NCI-H524 treated with DMSO at 0.1 percent for 48 hours (cell line): Measurements from ENCODE around the gene ADGRB3.
A peak's percentile ranks its signal among the peaks of the same experiment; 100 is the strongest.

Experiments
- DNase-seq: peaks from one replicate; lab custom pipeline; 2025; lab: John Stamatoyannopoulos, UW

ADGRB3 gene

DNA sequence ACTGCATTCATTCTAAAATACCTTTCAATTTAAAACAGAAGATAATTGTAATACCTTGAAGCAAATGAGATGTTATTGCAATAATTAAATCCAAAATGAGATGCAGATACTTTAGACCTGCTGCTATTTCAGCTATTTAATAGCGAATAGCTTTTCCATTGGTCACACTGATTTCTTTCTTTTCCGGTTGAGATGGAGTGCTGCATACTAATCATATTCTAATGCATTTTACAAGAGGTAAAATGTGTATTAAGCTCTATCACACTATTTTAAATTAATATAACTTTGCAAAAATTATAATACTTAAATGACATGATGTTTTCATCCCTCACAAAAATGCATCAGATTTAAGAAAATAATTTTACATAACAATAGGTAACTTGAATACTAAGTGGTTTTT is 74.0 kb downstream of the ADGRB3 start:
- DNase-seq, result no peak

DNA sequence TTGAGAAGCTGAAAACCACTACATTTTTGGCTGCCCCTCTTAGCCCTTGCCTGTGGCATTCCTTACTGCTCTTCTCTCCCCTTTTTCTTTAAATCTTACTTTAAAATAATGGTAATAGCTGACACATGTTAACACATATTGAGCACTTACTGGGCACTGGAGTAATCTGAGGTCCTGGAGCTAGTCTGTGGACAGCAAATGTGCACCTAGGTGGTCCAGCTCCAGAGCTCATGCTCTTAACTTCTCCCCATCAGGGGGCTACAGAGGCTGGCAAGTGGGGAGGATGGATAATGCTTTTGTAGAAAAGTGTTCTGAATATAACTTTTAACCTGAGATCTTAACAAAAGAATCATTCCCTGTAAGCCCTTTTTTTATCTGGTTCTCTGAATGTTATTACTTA is 74.8 kb downstream of the ADGRB3 start:
- no peak for DNase-seq

DNA sequence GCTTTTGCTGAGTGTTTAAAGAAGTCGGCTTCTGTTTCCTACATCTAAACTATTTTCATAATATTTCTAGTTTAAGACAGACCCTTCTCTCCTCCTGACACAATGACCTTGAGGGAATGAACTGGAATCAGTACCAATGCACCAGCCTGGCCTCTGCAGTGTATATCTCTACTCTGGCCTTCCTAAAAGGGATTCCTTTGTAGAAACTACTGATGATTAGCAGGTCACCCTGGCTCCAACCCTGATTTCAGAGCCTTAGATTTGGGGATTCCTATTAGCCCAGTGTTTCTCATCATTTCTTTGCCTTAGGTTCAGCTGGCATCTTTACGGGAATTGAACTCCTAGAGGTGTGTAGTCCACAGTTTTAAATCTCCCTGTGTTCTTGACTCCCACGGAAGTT is 75.4 kb downstream of the ADGRB3 start:
- no peak for DNase-seq

DNA sequence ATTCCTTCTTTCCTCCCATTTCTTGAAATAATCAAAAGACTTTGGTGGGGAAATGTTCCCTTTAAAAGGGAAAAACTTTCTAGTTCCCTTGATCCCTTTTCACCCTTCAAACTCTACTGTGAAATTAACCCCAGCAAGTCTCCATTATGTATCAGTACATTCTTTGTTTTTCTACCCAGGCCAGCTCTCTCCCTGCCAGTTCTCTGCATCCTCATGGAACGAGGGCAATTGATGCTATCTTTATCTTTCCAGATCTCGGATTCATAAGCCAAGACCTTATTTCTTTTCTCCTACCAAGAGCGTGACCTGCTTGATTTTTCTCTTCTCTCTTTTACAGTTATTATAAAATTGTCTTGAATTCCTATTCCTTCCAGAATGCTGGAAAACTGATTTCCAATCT is 75.8 kb downstream of the ADGRB3 start:
- no peak for DNase-seq

DNA sequence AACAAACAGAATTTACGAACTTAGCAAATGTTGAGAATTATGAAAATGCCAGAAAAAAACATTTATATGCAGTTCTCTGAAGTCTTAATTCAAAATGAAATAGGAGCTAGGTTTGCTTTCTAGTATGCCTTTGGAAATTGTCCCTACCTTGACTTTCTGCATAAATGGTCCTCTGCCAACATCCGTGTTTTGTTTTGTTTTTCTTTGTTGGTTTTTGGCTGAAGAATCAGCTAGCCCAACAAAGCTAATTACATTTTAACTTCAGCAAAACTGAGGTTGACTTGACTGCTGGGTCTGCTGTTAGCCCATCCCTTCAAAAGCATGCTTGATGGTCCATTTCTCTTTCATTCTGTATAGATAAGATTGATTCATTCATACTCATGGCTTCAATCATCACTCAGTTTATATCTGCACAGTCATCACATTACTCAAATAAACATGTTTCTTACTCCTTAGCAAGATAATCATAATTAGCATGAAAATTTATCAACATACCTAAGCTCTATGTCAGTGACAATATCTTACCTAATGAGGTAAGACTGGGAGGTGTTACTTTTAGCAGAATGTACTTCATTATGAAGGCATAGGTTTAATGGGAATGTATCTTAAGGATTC is 76.4 kb downstream of the ADGRB3 start:
- no peak for DNase-seq

DNA sequence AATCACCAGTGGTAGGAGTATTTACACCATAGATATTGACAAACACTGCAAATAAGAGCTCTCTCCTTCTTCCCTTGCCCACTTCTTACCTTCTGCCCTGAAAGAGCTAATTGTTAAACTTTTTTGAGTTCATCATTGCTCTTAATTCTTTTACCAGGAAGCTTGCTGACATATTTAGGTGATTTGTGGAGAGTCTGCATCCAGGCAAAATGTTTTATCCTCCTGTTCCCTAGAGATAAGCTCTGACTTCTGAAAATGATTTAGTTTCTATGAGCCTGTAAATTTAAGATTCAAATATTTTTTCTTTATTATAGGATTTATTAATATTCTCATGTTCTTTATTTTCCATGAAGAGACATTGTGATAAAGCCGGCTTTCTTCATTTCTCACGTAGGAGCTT is 81.5 kb downstream of the ADGRB3 start:
- DNase-seq, result no peak

DNA sequence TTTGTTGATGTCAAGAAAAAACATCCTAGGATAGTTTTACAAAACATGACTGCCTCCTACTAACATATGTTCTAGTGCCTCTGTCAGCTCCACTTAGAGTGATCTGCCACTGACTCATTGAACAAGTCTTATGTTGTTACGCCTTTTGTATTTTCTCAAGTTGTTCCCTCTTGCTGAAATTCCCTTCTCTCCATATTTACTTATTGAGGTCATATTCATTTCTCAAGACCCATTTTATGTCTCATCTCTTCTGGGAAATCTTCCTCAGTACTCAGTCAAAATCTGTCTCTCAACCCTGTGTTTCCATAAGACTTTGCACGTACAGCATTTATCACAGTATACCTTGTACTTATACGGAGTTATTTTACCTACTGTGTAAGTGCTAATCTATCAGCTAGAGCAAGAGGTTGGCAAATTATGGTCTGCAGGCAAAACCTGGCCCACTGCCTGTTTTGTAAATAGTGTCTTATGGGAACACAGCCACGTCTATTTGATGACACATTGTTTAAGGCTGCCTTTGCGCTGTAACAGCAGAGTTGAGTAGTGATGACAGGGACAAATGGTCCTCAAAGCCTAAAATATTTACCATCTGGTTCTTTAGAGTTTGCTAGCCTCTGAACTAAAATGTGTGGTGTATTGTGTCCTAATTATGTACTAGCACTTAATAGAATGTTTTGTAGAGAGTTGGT is 83.4 kb downstream of the ADGRB3 start:
- DNase-seq, result no peak

DNA sequence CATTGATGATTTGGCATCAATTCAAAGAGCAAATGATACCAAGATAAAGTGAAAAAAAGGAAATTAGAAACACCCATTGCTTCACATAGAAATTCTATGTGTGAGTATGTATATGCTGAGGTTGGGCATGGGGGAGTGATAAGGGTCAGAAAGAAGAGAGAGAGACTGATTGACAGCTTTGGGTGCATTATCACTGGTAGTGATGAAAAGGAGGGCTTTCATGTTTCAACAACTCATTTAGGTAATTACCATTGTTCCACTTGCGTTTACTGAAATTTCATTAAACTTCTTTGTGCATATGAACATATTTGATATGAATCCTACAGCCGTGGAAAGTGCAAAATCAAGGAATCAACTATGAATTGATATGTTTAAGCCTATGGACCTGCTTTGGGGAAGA is 84.7 kb downstream of the ADGRB3 start:
- DNase-seq, result no peak

DNA sequence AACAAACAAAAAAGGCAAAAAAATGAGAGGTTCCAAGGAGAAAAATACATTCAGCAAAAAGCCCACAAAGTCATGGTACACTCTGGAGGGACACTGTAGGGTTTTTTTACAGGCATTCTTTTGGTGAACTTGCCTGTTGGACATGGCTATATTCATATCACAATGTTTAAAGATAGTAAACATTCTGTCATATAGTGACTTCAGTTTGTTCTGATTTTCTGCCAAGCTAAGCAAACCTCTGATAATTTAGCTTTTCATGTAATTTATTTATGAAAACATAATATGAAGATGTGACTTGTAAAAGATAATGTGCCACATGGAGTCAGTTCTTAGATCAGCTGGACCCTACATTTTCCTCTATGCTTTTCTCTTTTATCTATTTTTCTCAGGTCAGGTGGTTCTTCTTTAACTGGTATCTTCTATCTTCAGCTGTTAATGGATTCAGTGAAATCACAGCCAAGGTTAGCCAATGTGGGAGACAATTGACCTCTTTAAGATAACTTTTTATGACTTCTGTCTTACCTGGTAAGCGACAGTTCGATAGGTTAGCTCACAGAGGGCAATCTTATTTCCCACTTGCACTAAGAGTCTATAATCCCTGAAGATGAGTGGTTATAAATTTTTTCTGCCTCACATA is 87.9 kb downstream of the ADGRB3 start:
- DNase-seq, result no peak

DNA sequence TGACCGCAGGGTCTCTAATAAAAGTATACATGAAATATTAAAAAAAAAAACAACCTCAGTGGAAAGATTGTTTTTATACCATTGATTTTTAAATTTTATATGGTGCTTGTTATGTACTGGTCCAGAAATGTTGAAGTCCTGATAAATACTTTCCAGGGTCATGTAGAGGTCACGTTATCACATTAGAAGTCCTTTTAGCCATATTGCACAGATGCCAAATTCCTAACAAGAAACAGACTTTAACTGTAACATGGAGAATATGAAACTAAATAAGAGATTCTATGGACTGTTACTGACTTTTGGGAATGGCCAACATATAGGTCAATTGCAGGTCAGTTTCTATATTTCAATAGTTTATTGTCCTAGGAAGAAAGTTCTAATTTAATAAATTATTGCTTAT is 89.0 kb downstream of the ADGRB3 start:
- no peak for DNase-seq

DNA sequence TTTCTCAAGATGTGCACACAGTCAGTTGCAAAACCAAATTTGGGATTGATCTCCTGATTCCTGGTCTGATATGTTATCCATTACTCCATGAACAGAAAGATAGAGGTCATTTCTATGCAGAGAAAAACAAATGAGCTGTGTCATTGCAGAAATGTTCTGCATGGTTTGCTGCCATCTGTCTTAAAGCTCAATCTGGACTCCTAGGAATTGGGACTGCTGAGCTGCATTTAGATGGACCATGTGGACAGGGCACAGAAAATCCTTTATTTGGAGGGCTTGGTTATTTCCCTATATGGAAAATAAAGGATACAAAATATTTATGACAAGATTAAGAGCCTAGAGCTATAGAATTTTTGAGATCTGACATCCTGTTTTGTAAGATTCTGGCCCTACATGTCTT is 91.3 kb downstream of the ADGRB3 start:
- peak; percentile 53 for DNase-seq

DNA sequence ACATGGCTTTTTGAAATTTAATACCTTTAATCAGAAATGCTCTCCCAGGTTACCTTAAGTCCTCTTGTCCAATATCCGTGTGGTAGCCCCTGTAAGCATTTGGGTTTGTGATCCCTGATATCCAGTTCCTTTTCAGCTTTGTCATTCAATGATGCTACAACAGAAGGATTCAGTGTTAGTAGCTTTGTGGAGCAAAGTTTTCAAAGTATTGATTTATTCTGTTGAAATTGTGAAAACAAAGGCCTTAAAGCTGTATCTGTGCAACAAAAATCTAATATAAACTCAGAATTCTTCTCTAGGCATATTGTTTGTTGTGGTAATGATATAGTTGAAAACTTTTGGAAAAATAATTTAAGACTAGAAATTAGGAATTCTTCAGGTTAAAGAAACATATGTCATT is 91.9 kb downstream of the ADGRB3 start:
- DNase-seq, result peak; percentile 78

DNA sequence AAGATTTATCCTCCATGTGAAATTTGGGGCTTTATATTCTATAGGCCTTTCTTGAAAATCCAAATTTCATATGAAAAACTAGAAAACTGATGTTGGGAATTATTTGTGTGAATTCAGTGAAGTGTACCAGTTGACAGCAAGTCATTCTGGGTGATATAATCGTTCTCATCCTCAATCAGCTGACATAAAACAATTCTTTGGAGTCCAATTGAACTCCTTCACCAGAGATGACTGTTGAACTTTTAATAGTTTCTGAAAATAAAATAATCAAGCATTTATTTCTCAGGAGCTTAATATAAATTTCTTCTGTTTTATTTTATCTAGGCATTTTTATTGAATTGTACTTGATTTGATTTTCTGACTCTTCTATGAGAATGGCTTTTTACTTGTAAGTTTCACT is 92.6 kb downstream of the ADGRB3 start:
- DNase-seq, result no peak

DNA sequence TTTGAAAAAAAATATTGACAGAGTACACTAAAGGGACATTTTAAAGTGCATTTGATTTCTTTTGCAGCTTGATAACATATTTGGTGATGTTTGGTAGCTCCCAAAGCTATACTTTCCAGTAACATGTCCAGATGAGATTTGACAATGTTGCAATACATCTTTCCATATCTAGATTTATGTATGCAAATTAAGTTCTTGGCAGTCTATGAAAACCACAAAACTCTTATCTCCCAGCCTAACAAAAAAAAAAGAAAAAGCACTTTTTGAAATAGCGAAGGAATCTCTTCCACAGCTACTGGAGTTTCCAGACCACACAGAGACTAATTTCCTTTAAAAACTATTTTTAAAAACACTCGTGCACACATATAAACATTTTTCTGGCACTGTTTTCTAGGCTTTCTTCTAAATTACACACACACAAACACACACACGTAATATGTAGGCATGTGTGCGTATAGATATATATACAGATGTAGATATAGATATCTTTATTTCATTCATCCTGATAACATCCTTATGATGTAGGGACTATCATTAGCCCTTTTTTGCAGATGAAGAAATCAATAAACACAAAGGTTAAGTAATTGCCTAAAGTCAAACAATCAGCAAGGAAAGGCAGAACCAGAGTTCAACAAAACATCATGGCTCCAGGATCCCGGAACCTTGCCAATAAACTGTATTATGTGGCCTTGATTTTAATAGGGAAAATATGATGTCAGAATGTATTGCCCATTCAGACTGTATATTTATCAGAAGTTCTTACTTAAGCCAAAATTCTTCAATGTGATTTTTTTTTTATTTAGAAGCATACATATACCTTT is 93.3 kb downstream of the ADGRB3 start:
- DNase-seq, result no peak

DNA sequence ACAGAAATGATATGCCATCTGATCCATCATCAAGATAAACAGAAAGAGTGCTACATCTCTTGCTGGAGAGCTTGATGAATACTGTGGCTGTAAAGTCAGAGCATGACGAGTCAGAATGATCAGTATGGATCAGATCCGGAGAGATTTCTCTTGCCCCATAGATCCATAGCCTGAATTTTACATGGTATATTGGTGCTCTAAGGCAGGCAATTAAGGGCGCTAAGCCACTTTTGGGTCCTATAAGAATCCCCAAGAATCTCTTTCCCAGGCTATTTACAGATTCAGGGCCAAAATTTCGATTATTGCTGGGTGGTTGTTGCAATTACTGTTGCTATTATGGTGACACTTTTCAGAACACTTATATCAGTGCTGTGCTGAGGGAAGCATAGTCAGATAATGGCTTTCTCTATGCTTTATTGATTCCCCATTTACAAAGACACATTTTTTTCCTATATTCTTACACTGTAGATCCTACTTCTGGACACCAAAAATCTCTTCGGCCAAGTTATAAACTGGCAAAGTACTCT is 94.4 kb downstream of the ADGRB3 start:
- DNase-seq, result no peak

DNA sequence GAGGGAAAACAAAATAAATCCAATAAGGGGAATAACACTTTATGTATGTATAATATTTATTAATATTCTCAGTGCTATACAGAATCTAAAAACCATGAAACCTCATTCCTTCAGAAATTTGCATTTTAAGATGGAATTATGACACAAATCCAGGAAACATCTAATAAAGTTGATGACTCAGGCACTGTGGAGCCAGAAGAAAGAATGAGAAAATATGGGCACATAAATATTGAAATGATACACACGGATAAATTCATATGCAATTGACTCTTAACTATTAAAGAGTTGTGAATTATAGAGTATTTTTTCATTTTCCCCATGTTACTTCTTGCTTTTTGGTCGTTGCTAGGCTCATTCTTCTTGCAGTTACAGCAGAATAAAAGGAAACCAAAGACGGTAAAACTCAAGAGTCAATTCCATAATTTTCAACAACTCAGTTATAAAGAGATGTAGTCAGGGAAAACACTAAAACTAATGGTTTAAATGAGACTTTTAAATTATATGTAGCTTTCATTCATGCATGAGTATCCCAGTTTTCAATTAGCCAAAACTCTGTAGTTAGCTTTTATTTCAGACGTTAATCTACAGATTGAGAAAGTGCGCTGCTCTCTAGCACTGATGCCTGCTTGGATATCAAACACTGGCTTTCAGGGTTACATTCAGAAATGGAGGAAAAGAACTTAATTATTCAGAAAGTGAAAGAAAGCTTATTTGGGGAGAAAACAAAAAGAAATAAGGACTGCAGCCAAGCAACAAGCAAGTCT is 95.4 kb downstream of the ADGRB3 start:
- no peak for DNase-seq

DNA sequence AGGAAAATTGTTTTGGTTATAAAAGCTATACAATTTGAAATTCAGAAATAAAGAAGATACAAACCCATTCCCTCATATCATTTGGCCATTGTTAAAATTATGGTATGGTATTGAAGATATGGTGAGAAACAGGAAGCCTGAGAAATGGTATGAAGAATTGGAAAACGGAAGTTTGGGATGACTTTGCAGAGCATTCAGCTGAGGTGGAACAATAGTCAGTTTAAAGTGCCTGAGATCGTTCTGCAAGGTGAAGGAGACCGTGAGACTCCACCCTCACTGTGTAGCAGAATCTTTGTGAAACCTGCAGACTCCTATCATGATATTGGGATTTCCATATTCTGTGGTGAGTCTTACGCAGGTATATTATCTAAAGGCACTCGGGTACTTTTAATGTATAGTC is 97.3 kb downstream of the ADGRB3 start:
- DNase-seq, result no peak

DNA sequence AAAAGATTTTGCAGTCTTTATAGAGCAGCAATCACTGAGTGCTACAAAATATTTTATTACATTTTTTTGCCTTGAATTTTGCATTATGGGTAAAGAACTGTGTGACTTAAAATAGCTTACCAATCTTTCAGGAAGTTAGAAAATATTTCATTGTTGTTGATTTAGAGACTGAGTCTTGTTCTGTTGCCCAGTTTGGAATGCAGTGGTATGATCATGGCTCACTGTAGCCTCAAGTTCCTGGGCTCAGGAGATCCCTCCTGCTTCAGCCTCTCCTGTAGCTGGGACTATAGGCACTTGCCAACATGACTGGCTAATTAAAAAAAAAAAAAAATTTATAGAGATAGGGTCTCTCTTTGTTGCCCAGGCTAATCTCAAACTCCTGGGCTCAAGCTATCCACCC is 100.8 kb downstream of the ADGRB3 start:
- DNase-seq, result no peak

DNA sequence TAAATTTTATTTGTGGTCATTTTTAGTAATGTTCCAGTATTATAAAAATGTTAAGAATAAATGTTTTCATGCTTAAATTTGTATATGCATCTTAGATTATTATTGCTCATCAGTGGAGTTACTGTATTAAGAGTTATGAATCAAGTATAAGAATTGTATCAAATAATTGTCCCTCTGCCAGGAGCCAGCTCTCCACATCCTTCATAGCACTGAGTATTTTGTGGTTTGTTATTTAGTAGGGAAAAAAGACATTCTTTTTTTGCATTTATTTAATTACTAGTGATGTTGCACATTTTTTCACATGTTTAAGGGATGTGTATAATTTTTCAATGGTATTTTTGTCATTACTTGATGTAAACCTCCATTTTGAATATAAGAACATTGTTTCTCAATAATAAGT is 102.0 kb downstream of the ADGRB3 start:
- no peak for DNase-seq

DNA sequence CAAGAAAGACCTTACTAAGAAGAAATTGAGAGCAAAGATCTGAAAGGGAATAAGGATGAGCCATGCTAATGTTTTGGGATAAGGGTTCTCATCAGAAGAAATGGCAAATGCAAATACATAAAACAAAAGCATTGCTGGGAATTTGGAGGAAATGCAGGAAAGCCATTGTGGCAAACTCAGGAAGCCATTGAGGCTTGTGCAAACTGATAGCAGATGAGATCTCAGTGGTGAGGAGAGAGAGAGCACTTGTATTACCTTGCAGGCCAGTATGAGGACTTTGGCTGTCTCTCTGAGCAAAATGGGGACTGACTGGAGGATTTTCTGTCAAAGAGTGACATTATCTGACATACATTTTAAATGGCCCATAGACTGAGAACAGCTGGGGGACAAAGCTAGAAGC is 103.0 kb downstream of the ADGRB3 start:
- DNase-seq, result no peak

DNA sequence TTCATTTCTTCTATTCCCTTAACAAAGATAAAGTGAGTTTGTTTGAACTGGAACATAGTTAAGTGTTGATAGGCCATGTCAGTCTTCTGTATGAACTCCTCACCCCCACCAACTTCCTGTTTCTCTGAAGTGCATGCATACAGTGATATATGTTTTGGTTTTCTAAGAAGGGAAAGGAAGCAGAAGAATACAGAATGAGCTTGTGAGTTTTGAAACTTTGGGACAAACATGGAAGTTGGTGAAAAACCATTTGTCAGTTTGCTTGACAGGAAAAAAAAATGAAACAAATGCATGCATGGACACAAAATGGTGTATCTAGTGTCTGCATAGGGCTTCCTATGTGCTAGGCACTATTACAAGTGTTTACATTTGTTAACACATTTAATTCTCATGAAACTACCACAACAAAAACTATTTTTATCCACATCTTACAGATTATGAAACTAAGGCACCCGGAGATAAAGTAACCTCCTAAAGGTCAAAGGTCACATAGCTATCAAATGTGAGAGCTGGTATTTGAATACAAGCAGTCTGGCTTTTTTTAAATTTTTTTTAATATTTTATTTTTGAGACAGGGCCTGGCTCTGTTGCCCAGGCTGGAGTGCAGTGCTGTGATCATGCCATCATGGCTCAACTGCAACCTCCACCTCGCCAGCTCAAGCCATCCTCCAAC is 105.9 kb downstream of the ADGRB3 start:
- no peak for DNase-seq
